ENCODE measurements around the gene HEATR5A. TPM values are rescaled to one million over a fixed set of nuclear protein-coding genes. Genes with fewer than 3 reads are reported as not detected.

The HEATR5A gene
- polyA plus RNA-seq, 1 of the 3 experiments (the other 2 are of a cell fraction) = 7.1 TPM

DNA sequence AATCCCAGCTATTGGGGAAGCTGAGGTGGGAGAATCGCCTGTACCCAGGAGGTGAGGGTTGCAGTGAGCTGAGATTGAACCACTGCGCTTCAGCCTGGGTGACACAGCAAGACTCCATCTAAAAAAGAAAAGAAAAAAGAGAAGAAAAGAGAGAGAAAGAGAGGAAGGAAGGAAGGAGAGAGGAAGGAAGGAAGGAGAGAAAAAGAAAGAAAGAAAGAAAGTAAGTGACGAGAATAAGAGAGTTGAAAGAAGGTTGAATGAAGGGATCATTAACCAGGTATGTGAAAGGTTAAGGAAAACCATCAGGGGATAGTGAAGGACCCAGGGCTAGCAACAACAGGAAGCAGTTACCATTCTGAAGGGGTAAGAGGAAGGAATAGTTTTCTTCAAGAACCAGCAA is 41.2 kb upstream of the HEATR5A start:
- Histone ChIP-seq H3K27ac (ENCODE audit: low read depth in 2 of 2, low read length in 1 of 2) (no peak overlapping the region), H2AFZ (ENCODE audit: low read depth) (no peak overlapping the region), H3K79me2 (ENCODE audit: insufficient read depth) (peaks cover under 1% of the 10 kb centered on the region; the same call in 1 of the 2 replicates), H3K9ac (no peak overlapping the region), H3K4me3 (ENCODE audit: low read depth in 2 of 2, low read length in 1 of 2) (no peak overlapping the region), H3K9me2 (no peaks in the 10 kb centered on the region), H3F3A (replicated peaks; ENCODE audit: insufficient read depth) (no peaks in the 10 kb centered on the region), H3K4me1 (ENCODE audit: control insufficient read depth in 1 of 2, insufficient read depth in 2 of 2, low read depth in 1 of 2, low read length in 1 of 2) (peaks cover 4% of the 10 kb centered on the region in 2 experiments; a peak in 2 of 4 replicates), H3K4me2 (no peak overlapping the region), H3K27me3 (ENCODE audit: insufficient read depth) (no peaks in the 10 kb centered on the region), H3K9me3 (no peaks in the 10 kb centered on the region), H4K20me1 (ENCODE audit: insufficient read depth) (no peaks in the 10 kb centered on the region), H3K36me3 (replicated peaks in 1 of 2; ENCODE audit: control insufficient read depth in 1 of 2, insufficient read depth in 2 of 2, low read length in 1 of 2) (no peaks in the 10 kb centered on the region)
- DNase-seq = no peak
- ChIA-PET POLR2A (no interaction called here), CTCF (interaction anchor here (0.6 kb wide), 2 partner anchors 8 to 372 kb away, joined by 3 read pairs; no protein-coding TSS in a partner anchor)
- 95% methylated on average over 3 of the region's 3 CpGs for WGBS (ENCODE audit: low lambda C conversion rate)
- TF ChIP-seq NFIC (IDR thresholded peaks at IDR 0.05; ENCODE audit: borderline replicate concordance) = no peak
- TF ChIP-seq JUND (IDR thresholded peaks at IDR 0.05) = no peak
- no peak for TF ChIP-seq GATA2 (CRISPR knock-in tag; IDR thresholded peaks at IDR 0.05)
- TF ChIP-seq, protein P1, sequence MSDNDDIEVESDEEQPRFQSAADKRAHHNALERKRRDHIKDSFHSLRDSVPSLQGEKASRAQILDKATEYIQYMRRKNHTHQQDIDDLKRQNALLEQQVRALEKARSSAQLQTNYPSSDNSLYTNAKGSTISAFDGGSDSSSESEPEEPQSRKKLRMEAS (IDR thresholded peaks at IDR 0.05; ENCODE audit: low read depth) = no peak
- TF ChIP-seq MXI1 (IDR thresholded peaks at IDR 0.05; ENCODE audit: low read depth, low read length) = no peak
- TF ChIP-seq, protein P2, sequence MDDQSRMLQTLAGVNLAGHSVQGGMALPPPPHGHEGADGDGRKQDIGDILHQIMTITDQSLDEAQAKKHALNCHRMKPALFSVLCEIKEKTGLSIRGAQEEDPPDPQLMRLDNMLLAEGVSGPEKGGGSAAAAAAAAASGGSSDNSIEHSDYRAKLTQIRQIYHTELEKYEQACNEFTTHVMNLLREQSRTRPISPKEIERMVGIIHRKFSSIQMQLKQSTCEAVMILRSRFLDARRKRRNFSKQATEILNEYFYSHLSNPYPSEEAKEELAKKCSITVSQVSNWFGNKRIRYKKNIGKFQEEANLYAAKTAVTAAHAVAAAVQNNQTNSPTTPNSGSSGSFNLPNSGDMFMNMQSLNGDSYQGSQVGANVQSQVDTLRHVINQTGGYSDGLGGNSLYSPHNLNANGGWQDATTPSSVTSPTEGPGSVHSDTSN (IDR thresholded peaks at IDR 0.05) = no peak

DNA sequence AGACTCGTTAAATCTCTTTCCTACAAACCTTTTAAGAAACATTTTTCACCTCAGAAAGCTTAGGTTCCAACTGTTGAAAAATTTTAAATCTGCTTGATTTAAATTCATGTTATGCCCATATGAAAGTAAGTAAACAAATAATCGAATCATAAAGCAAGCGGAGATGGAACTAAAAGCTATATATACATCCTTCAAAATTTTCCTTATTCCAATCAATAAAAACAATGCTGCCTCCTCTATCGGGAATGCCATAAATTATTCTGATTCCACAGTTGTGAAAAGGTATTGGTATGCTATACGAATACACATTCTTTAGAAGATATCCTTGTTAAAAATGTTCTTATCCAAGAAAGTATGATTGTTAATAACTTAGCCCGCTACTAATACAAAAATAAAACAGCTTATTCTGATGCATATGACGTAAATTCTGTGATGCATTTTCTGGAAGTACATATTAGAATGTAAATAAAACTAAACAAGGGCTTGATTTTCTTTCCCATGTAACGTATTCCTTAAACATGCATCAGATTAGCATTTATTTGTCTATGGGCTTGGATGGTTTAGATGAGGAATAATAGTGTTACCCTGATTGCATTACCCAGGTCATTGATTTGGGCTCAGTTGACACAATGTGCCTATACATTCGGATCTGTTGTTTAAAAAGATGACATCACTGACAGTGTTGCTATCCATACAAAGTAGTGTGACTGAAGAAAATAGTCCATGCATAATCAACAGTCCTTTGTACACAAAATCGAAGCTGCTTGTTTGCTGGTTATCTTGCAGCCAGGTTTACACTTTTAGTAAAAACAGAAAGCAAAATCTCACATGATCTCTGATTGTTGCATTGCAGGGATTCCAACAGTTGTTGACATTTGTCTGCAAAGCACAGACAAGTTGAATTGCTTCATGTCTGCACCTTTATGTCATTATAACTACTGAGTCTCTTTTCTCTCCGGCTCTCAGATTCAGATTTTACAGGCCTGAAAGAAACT is 37.6 kb upstream of the HEATR5A start:
- Histone ChIP-seq H3K36me3 (replicated peaks in 1 of 2; ENCODE audit: control insufficient read depth in 1 of 2, insufficient read depth in 2 of 2, low read length in 1 of 2) (no peaks in the 10 kb centered on the region), H3K9ac (peak overlapping the region; percentile 23; the same call in 1 of the 2 replicates), H3K27ac (ENCODE audit: low read depth in 2 of 2, low read length in 1 of 2) (peak overlapping the region; percentile 71 to 77; a peak in 3 of 4 replicates), H3K4me2 (peak overlapping the region; percentile 79; the same call in 1 of the 2 replicates), H3K27me3 (ENCODE audit: insufficient read depth) (no peaks in the 10 kb centered on the region), H3K4me1 (ENCODE audit: control insufficient read depth in 1 of 2, insufficient read depth in 2 of 2, low read depth in 1 of 2, low read length in 1 of 2) (peaks cover 12 to 13% of the 10 kb centered on the region in 2 experiments; a peak in 2 of 4 replicates), H4K20me1 (ENCODE audit: insufficient read depth) (no peaks in the 10 kb centered on the region), H2AFZ (ENCODE audit: low read depth) (peak overlapping the region; percentile 97), H3K9me3 (no peaks in the 10 kb centered on the region), H3K9me2 (no peaks in the 10 kb centered on the region), H3K4me3 (ENCODE audit: low read depth in 2 of 2, low read length in 1 of 2) (peak overlapping the region; percentile 64 to 77; a peak in 3 of 4 replicates), H3K79me2 (ENCODE audit: insufficient read depth) (peaks cover 25% of the 10 kb centered on the region), H3F3A (replicated peaks; ENCODE audit: insufficient read depth) (no peaks in the 10 kb centered on the region)
- DNase-seq = no peak
- POLR2A ChIA-PET = interaction anchor here (0.6 to 1.8 kb wide), 3 partner anchors 38 to 620 kb away, joined by 3 to 15 read pairs (median 3); partner anchors contain the start of gene HEATR5A
- CTCF ChIA-PET = interaction anchor here (0.6 to 1.9 kb wide), 10 partner anchors 23 to 1079 kb away, joined by 3 to 5 read pairs (median 3); partner anchors contain the start of genes HEATR5A and HECTD1
- TF ChIP-seq, protein P3, sequence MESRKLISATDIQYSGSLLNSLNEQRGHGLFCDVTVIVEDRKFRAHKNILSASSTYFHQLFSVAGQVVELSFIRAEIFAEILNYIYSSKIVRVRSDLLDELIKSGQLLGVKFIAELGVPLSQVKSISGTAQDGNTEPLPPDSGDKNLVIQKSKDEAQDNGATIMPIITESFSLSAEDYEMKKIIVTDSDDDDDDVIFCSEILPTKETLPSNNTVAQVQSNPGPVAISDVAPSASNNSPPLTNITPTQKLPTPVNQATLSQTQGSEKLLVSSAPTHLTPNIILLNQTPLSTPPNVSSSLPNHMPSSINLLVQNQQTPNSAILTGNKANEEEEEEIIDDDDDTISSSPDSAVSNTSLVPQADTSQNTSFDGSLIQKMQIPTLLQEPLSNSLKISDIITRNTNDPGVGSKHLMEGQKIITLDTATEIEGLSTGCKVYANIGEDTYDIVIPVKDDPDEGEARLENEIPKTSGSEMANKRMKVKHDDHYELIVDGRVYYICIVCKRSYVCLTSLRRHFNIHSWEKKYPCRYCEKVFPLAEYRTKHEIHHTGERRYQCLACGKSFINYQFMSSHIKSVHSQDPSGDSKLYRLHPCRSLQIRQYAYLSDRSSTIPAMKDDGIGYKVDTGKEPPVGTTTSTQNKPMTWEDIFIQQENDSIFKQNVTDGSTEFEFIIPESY (IDR thresholded peaks at IDR 0.05; ENCODE audit: borderline replicate concordance, low read depth) = no peak
- TF ChIP-seq GABPA (IDR thresholded peaks at IDR 0.05; ENCODE audit: low read depth) = no peak
- TF ChIP-seq RFX5 (IDR thresholded peaks at IDR 0.05; ENCODE audit: low read length) = no peak
- no peak for TF ChIP-seq RXRA (IDR thresholded peaks at IDR 0.05; ENCODE audit: borderline replicate concordance, low read depth)
- 55% methylated on average over 11 of the region's 11 CpGs for WGBS (ENCODE audit: low lambda C conversion rate)
